CD1c-positive myeloid dendritic cell (primary cell): ENCODE results near the gene RPL29.
"Not testable (repeated sequence)": the region's sequence is repeated elsewhere in the genome, so short reads cannot be mapped to it uniquely, and the experiment has no call there.

Experiments used
- DNase-seq: peaks from one replicate; pipeline ENCODE4 v3.0.0-alpha.2; 2016; ENCODE audit errors: extremely low spot score

The RPL29 gene

GRCh38 chr3:51995346-51996163 lies at the start of gene RPL29:
TSS of gene RPL29 (minus strand) at chr3:51995895. CDS start at chr3:51995461, 434 bp downstream.
- peak; percentile 96 for DNase-seq

GRCh38 chr3:52044869-52045619 lies 49.3 kb upstream of the RPL29 start:
- DNase-seq: no peak

GRCh38 chr3:52043750-52044149 lies 48.1 kb upstream of the RPL29 start:
- DNase-seq: no peak

GRCh38 chr3:52043039-52043438 lies 47.3 kb upstream of the RPL29 start:
- DNase-seq: not testable (repeated sequence)

- no peak for DNase-seq
These were observed 45.5 kb upstream of the RPL29 start for GRCh38 chr3:52041118-52041731.

GRCh38 chr3:52040600-52040999 lies 44.9 kb upstream of the RPL29 start:
- DNase-seq: no peak

- DNase-seq: no peak
These were observed 44.2 kb upstream of the RPL29 start for GRCh38 chr3:52039846-52040245.

GRCh38 chr3:52039426-52039825 lies 43.7 kb upstream of the RPL29 start:
- DNase-seq: no peak

DNA sequence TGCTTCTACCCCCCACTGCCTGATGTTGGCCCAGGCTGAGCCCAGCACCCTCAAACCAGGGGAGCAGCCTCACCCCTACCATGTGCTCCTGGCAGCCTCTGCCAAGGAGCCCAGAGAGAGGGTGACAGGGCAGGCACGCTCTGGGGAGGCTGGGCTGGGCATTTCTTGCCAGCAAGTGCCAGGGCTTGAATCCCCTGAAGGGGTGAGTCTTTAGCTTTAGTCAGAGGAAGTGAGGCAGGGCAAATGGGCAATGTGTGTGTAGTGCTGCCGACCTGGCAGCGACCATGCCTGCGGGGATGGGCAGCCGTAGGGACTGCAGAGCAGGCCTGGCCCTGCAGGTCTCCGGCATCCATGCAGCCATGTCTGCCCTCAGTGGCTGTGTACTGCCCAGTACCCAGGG lies 42.5 kb upstream of the RPL29 start:
- DNase-seq: no peak

DNA sequence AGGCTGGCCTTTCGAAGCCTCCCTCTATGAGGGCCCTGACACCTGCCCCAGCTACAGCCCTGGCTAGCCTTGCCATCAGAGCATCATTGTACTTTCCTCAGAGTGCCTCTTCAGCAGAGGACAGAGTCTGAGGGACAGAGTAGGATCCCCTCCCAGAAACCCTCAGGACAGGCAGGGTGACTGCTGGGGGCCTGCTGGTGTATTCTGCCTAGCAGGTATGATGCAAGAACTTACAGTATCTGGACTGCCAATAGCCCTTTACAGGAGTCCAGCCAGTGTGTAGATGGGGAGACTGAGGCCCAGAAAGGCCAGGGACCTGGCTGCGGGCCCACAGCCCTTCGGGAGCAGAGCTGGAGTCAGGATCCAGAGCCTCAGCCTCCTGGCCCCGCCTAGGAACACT lies 41.6 kb upstream of the RPL29 start:
- no peak for DNase-seq

DNA sequence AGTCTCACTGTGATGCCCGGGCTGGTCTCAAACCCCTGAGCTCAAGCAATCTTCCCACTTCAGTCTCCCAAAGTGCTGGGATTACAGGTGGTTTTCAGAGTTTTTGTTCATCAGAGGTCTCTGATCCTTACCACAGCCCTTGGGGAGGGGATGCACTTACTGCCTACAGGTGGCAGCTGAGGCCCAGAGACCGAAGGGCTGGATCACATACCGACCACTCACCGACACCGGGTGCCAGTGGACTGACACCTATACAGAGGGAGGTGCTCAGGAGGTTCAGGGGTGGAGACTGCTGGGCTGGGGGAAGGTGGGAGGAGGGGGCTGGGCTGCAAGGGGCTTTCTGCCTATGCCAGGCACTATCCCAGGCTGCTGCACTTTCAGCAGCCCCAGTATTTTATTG lies 41.1 kb upstream of the RPL29 start:
- DNase-seq: no peak

- no peak for DNase-seq
These were observed 40.6 kb upstream of the RPL29 start for GRCh38 chr3:52036222-52036694.

GRCh38 chr3:52034651-52035050 lies 39.0 kb upstream of the RPL29 start:
- no peak for DNase-seq

GRCh38 chr3:52034212-52034611 lies 38.5 kb upstream of the RPL29 start:
- no peak for DNase-seq

GRCh38 chr3:52033748-52034147 lies 38.1 kb upstream of the RPL29 start:
- DNase-seq: not testable (repeated sequence)

DNA sequence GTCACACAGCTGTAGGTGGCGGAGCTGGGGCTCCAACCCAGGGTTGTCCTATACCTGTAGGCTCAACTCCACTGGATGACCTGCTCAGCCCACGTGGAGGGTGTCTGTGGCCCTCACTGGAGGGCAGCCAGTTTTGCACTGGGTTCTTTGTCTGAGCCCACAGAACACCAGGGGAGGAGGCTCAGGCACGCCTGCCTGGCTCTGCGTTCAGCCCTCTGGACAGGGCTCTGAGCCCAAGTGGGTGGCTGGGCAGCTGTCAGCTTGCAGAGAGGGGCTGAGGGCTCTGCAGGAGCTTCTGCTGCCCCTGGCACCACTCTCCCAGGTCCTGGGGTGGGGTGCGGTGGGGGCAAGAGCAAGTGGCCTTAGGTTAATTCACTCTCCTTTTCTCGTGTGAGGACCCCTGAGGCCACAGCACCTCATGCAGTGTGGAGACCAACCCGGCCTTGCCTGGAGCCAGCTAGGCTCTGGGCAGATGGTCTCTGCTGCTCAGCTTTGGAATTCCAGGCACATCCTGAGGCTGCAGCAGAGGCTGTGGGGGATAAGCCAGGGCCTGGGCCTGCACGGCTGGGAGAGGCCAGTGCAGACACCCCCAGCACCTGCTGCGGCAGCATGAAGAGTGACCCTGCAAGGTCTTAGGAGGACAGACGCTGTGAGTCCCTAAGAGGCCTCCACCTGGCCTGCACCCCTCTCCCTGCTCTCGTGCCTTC lies 37.2 kb upstream of the RPL29 start:
- DNase-seq: no peak

GRCh38 chr3:52031896-52032295 lies 36.2 kb upstream of the RPL29 start:
- no peak for DNase-seq

GRCh38 chr3:52030714-52031310 lies 35.1 kb upstream of the RPL29 start:
- no peak for DNase-seq

GRCh38 chr3:52029535-52029934 lies 33.8 kb upstream of the RPL29 start:
- DNase-seq: no peak

DNA sequence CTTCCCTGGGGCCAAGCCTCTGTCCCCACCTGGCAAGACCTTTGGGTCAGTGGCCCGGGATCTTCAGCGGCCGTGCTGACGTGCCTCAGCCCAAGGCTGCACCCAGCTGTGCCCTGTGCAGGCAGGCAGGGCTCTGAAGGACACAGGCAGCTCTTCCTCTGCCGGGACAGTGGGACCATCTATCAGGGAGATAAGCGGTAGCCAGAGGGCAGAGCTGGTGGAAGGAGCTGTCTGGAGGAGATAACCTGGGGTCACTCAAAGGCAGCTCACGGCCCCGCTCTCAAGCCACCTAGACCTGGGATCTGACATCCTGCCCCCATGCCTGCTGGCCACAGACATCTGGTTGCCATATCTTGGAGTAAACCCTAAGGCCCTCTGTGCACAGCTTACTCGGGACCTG lies 33.4 kb upstream of the RPL29 start:
- DNase-seq: no peak

- no peak for DNase-seq
These were observed 32.9 kb upstream of the RPL29 start for GRCh38 chr3:52028572-52028971.

DNA sequence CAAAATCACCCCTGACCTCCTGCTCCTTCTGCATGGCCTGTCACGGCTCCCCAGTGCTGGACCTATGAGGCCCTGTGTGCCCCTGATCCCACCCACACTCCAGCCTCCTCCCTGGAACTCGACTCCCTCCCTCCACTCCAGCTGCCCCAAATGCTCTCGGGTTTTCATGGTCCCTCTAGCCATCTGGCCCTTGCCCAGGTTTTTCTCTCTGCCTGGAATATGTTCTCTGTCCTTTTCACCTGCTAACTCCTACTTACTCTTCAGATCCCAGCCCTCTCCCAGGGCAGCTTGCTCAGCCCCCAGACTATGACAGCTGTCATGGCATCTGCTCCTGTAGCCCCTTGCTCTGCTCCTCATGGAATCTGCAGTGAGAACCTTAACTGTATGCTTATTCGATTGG lies 30.3 kb upstream of the RPL29 start:
- no peak for DNase-seq
